GM19099 (cell line): ENCODE data around the gene TRPM3.

Experiments used
- POLR2A ChIP-seq: IDR thresholded peaks from 3 replicates; pipeline ENCODE4 v1.6.1; 2011; ENCODE audit warnings: low read depth; ENCODE audit not compliant: insufficient read length; ENCODE audit errors: extremely low read depth

The TRPM3 gene

DNA sequence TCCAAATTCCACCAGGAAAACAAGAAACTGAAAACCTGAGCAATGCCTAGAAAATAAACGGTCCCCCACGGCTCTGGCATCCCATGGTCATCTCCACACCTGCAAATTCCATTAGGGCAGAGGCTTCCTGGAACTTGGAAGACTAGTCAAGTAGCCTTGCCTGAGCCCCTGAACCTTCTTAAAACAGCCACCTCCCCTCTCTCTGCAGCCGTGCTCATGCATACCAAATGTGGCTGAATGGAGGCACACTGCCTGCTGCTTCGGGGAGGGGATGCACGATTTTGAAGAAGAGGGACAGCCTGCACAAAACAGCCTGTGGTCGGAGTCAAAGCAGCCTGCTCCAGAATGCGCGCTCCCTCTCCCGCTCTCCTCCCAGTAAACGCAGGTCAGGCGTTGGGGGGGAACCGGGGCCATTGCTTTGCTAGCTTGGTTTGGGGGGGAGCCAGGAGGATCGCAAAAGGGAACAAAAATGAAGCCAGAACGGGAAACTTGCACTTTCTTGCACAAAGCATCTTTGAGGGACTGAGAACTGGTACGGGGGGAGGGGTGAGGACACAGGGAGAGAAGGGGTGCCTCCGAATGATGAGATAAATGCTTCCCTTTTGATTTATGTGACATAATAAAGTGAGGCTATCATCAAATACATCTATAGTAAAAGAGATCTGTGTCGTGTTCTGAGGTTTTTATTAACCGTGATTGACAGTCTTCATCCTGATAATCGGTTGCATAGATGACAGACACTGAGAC is at the start of gene TRPM3:
Gene TRPM3 (minus strand): TSS at position 347 of the 747 bp plus-strand sequence. CDS start 267 bp downstream, at position 80.
- TF ChIP-seq POLR2A: no peak

DNA sequence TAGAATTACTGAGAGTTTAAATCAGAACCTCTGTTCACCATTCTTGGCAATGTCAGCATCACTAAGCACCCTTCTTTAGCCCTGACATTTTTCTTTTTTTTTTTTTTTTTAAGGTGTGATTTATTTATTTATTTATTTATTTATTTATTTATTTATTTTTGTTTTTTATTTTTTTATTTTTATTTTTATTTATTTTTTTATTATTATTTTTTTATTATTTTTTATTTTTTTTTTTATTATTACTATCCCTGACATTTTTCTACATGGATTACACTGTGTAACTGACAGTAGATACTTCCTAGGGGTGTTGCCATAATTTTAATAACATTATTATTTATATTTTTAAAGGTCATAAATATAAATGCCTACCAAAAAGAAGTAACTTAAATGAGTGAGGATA is 47.0 kb upstream of the TRPM3 start:
- no peak for TF ChIP-seq POLR2A

DNA sequence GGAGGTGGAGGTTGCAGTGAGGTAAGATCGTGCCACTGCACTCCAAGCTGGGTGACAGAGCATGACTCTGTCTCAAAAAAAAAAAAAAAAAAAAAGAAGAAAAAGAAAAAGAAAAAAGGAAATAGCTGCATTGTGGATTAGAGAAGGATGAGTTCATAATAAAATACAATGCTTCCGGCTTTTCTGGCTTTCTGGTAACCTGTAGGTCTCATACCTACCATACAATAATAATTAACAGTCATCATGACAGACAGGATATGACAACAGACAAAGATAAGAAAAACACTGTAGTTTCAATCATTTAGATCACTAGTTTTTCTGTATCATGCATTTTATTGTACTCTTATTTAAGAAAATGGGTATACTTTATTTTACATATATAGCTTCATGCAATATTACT is 40.7 kb upstream of the TRPM3 start:
- TF ChIP-seq POLR2A: no peak

DNA sequence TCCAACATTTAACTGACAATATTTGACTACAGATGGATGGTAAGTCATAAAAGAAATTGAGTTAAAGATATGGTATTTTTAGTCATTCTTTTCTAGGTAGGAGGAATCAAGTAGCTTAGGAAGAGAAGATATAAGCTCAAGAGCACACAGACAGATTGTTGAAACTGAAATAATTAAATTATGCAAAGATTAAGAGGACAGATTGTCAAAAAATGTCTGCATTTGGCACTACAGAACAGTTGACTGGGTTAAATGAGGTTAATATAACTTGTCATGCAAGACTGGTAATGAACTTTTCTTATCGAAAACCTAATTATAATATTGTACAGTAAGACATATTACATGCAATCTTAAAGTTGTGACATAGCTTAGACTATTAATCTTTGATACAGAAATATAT is 36.3 kb upstream of the TRPM3 start:
- TF ChIP-seq POLR2A: no peak

DNA sequence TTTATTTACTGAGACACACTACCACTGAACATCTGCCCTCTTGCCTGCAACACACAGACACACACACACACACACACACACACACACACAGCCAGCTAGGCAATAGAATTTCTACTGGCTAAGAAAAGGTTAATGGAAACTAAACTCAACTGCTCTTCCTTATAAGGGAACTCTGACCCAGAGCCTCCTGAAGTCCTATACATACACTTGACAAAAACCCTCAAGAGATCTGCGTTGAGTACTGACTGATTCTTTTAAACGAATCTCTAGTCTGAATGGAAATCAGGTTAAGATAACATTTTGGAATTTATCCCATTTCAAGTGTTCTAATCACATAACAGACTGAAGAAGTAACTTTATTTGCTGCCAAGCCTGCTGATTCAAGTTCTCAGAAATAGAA is 25.9 kb upstream of the TRPM3 start:
- TF ChIP-seq POLR2A: no peak

DNA sequence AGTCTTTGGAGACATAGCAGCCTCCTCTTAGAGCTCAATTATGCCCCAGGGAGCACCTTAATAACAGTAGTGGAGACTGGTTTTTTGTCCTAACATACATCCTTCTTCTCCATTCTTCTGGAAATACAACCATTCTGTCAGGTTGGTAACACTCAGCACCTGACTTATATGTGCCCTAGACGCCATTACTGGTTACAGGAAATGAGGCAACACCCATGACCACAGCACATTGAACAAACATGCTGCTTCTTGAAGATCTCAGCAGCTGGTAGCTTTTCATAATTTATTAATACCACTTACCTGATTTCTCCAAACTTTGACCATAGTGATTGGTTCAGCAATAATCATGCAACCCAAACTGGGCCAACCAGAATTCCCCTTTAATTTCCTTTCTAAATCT is 25.1 kb upstream of the TRPM3 start:
- TF ChIP-seq POLR2A: no peak

DNA sequence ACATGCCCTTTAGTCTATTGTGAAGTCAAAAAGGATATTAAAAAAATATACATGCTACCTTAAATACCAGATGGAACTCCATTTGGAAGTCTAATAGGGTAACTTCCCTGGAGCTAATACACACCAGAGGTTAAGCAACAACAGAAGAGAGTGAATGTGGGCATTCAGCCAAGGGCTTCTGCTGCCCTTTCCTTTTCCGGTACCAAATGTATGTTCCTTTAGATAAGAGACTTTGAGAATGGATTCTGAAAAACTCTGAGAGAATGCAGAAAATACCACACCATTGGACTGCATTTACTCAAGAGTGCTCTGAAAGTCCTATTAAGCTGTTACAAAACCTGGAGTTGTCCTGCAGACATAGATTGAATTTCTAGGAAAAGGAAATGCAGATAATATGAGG is 23.8 kb upstream of the TRPM3 start:
- TF ChIP-seq POLR2A: no peak

DNA sequence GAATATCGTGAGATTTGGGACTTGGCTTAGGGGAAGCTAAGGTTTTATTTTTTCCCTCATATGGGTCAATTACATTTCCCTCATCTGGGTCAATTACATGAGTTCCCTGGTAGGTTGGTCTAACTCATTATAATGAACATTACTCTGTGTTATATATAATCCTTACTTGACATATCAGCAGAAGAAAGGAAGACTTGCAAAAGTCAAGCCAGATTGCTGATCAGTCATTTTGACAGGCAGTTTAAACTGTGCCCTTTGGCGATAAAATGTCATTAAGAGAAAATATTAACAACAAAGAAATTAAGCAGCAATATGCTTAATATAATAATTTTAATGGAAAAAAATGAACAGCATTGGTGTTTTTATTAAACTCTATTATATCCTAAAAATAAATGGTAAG is 23.1 kb upstream of the TRPM3 start:
- no peak for TF ChIP-seq POLR2A

DNA sequence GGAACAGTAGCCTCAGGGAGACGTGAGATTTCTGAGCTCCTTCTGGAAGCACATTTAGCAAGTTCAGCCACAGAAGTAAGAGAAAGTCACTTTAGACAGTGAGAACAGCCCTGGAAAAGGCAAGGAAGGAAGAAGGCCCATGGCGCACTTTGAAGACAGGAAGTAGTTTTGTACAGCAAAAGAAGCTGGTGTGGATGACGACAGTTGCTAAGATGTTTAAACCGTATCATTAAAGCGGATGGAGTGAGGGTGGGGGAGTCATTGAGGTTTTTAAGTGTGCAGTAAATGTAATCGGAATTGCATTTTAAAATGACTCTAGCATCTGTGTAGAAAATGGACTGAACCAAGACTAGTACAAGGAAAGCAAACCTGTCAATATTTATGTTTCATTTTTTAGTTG is 15.3 kb upstream of the TRPM3 start:
- no peak for TF ChIP-seq POLR2A

DNA sequence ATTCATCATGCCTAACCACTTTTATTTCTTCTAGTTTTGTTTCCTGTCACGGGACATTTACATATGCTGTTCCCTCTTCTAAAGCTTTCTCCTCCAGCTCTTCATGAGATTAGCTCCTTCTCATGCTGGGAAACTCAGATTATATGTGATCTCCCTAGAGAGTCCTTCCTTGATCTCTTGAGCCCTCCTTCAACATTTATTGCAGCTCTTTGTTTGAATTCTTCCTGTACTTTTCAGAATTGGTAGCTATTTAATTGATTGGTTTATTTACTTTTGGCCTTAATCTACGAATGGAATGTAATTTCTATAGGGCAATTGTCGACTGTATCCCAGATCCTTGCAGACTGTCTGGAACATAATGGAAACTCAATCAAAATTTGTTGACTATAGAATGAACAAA is 9.7 kb upstream of the TRPM3 start:
- no peak for TF ChIP-seq POLR2A

DNA sequence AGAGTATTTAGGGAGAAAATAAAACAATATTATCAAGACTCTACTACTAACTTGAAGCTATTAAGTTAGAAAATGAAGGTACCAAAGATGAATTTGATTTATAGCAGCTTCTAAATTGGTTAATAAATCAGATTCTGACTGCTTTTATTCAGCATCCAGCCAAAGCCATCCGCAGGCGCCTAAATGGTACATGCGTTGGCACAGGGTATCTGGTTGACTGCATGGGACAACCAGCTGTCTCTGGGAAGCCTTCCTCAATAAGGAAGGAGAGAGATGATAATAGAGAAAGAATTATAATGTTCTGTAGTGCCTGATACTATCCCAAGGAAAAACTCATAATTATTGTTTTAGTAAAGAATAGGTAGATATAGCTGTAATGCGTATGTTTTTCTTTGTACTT is 9.1 kb upstream of the TRPM3 start:
- no peak for TF ChIP-seq POLR2A

DNA sequence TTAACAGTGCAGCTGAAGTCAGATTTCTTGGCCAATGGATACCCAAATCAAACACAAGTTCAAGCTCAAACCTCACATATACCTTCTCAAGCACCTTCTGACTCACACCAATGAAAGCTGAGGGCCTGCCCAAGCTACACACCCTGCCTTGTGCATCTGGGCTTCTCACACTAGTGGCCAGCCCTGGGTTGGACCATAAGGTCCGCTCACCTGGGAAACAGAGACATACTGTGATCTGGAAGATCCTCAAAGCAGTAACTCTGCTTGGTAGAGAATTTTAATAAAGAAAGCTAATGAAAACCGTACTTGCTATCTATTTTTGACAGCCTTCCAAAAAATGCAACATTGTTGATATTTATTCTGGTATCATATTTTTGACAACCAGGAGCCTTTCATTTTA is 7.4 kb upstream of the TRPM3 start:
- no peak for TF ChIP-seq POLR2A

DNA sequence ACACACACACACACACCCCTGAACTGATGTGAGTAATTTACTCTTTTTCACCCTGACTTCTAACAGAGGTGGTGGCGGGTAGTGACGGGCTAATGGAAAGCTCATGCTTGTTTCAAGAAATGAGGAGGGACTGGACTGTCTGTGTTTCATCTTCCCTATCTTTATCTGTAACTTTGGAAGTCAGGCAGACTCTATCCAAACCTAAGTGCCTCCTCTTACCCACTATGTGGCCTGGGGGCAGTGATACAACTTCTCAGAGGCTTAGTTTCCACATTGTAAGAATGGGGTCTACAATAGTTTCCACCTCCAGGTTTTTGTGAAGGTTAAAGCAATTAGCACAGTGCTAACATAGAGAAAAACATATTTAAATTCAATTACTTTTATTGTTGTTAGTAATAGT is 5.9 kb upstream of the TRPM3 start:
- TF ChIP-seq POLR2A: no peak

DNA sequence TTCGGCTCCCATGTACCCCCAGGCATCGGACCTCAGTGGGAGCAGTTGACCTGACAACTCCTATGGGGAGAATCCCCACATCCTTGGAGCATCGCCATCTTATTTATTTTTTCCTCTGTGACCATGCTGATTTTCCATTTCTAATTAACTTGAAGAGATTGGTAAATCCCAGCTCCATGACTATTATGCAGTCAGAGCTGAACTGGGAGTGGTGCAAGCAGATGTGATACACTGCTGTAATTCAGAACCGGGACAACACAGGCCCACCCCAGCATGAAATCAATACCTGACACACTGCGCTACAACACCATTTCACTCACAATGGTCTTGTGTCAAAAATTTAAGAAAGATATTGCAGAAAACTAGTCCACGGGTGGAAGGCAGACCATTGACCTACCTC is 1.0 kb upstream of the TRPM3 start:
- TF ChIP-seq POLR2A: no peak

DNA sequence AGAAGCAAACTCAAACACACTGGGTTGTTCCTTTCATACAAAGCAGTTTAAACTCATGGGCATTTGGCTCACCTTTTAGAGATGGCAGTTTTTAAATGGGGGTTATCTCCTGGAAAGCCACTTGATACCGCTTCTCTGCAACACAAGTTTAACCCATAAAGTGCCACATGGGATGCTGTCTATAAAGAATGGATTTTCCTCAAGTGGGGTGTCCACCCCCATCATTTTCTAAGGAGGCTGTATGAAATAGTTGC is 528 bp upstream of the TRPM3 start:
- no peak for TF ChIP-seq POLR2A

DNA sequence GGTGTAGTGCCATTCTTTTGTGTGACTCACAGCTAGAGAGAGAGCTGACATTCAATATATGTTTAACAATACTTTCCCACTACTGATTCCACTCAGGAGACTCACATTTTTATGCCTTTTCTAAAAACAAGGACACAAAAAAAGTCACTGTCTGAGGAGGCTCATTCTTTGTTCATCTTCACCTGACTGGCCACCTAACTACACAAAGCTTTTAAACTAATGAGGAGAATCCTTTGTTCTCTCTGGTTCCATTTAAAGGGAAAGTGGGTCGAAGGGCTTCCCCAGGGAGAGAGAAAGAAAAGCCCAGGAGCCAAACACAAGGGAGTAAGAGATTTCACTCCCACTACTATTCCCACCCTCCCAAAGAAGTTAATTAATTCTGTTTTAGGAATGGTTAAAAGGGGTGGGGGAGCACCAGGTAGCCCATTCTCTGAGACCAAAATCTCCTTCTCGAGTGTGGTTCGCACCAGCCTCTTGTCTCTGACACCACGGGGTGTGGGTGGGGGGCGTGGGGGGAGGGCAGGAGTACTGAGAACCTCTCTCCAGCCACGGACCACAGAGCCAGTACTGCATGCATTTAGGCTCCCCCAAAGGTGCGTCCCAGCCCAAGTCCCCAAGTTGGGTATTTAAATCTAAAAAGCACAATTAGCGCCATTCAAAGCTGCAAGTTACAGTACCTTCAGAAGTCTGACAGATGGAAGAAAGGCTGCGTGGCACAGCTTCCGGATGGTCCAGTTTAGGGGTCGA is 747 bp downstream of the TRPM3 start:
- TF ChIP-seq POLR2A: no peak

DNA sequence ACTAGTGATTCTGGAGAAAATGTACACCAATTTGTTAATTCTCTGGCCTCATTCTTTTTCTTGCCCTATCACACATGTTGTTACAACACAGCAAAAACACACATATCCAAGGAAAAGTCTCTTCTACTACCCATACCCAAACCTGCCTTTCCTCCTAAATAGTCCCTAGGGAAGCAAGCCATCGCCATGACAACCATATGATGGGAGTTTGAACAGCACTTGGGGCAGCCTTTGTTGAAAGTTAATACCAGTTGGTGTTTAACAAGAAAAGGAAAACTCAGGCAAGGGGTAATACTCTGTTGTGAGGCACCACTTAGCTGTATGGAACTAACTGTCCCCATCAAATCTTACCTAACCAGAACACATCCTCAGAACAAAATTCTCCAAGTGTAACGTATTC is 1.7 kb downstream of the TRPM3 start:
- no peak for TF ChIP-seq POLR2A
